HG03571 (cell line): ENCODE data around the gene ZFP37.
A peak's percentile ranks its signal among the peaks of the same experiment; 100 is the strongest.
"Not testable (repeated sequence)": the region's sequence is repeated elsewhere in the genome, so short reads cannot be mapped to it uniquely, and the experiment has no call there.

Experiments used
- ATAC-seq: cut with Tn5 transposase; IDR thresholded peaks from one replicate; pipeline ENCODE4 v1.9.1; 2021; ENCODE audit not compliant: unreplicated experiment

ZFP37 gene

GRCh38 chr9:113056191-113057106 lies at the start of gene ZFP37:
Gene ZFP37 (minus strand): TSS chr9:113056724. CDS start chr9:113056688, 36 bp downstream.
- peak; percentile 96 for ATAC-seq

- ATAC-seq = not testable (repeated sequence)
Measured at GRCh38 chr9:113105345-113105744, 48.8 kb upstream of the ZFP37 start.

GRCh38 chr9:113095561-113095960 lies 39.0 kb upstream of the ZFP37 start:
- ATAC-seq = no peak

- ATAC-seq = not testable (repeated sequence)
Measured at GRCh38 chr9:113089924-113090323, 33.4 kb upstream of the ZFP37 start.

- ATAC-seq = not testable (repeated sequence)
Measured at GRCh38 chr9:113089143-113089505, 32.6 kb upstream of the ZFP37 start.

GRCh38 chr9:113088456-113089142 lies 32.1 kb upstream of the ZFP37 start:
- not testable (repeated sequence) for ATAC-seq

GRCh38 chr9:113062932-113063310 lies 6.4 kb upstream of the ZFP37 start:
- not testable (repeated sequence) for ATAC-seq

- ATAC-seq = not testable (repeated sequence)
Measured at GRCh38 chr9:113062256-113062931, 5.9 kb upstream of the ZFP37 start.

GRCh38 chr9:113061072-113061850 lies 4.7 kb upstream of the ZFP37 start:
- not testable (repeated sequence) for ATAC-seq

GRCh38 chr9:113059581-113060284 lies 3.2 kb upstream of the ZFP37 start:
- ATAC-seq = not testable (repeated sequence)

- ATAC-seq = no peak
Measured at GRCh38 chr9:113057193-113057592, 669 bp upstream of the ZFP37 start.

- no peak for ATAC-seq
Measured at GRCh38 chr9:113042884-113043657, 13.5 kb downstream of the ZFP37 start.

- no peak for ATAC-seq
Measured at GRCh38 chr9:113026200-113026599, 30.3 kb downstream of the ZFP37 start.

GRCh38 chr9:113018247-113018646 lies 38.3 kb downstream of the ZFP37 start:
- ATAC-seq = no peak

GRCh38 chr9:113012492-113012891 lies 44.0 kb downstream of the ZFP37 start:
- no peak for ATAC-seq

GRCh38 chr9:113011911-113012381 lies 44.6 kb downstream of the ZFP37 start, which contains the start of gene ZNF883:
Gene ZNF883 (minus strand): TSS chr9:113012192.
- ATAC-seq = no peak

GRCh38 chr9:113005777-113006176 lies 50.7 kb downstream of the ZFP37 start:
- ATAC-seq = no peak

GRCh38 chr9:112997236-112997941 lies 59.1 kb downstream of the ZFP37 start:
- ATAC-seq = no peak
